ENCODE data around the gene INPP4B.

INPP4B gene

GRCh38 chr4:142168181-142168580 lies 677.9 kb downstream of the INPP4B start:
- no peak overlapping the region for H3K4me3 Mint-ChIP-seq
- H3K27me3 Mint-ChIP-seq (ENCODE audit: low read depth), result no peaks in the 10 kb centered on the region
- TF ChIP-seq, protein P1, sequence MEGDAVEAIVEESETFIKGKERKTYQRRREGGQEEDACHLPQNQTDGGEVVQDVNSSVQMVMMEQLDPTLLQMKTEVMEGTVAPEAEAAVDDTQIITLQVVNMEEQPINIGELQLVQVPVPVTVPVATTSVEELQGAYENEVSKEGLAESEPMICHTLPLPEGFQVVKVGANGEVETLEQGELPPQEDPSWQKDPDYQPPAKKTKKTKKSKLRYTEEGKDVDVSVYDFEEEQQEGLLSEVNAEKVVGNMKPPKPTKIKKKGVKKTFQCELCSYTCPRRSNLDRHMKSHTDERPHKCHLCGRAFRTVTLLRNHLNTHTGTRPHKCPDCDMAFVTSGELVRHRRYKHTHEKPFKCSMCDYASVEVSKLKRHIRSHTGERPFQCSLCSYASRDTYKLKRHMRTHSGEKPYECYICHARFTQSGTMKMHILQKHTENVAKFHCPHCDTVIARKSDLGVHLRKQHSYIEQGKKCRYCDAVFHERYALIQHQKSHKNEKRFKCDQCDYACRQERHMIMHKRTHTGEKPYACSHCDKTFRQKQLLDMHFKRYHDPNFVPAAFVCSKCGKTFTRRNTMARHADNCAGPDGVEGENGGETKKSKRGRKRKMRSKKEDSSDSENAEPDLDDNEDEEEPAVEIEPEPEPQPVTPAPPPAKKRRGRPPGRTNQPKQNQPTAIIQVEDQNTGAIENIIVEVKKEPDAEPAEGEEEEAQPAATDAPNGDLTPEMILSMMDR (IDR thresholded peaks at IDR 0.05; ENCODE audit: unreplicated experiment in 3 of 3), result no peak
- H3K27ac Mint-ChIP-seq, result peak overlapping the region in 1 of 3 experiments; percentile 66
- H3K36me3 Mint-ChIP-seq (ENCODE audit: low read depth), result peaks cover 9% of the 10 kb centered on the region
- H3K9me3 Mint-ChIP-seq, result no peaks in the 10 kb centered on the region
- no peaks in the 10 kb centered on the region for H3K4me1 Mint-ChIP-seq

DNA sequence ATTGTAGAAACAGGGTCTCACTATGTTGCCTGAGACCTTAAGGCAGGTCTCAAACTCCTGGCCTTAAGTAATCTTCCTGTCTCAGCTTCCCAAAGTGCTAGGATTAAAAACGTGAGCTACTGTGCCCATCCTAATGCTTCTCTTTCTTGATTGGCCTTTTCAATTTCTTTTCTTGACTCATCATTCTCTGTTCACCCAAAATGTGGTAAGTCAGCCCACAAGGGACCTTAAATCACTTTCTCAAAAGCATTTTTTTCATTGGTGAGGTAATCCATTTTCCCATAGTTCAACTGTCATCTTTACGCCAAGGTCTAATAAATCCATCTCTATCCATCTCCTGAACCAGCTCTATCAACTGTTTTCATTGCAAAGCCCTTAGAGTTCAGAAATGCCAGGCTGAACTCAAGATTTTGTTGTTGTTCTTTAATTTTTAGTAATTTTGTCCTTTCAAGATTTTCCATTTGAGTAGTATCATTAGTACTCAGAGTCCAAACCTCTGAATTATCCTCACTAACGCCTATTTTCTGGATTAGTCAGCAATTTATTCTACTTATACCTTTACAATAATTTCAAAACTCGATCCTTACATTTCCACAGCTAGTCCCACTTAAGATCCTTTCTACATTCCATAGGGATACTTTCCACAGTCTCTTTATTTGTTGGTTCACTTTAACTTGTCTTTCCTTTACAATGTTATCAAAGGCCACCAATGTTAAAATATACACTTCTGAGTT lies 681.2 kb downstream of the INPP4B start:
- no peak overlapping the region for H3K4me3 Mint-ChIP-seq
- peaks cover 6% of the 10 kb centered on the region for H3K36me3 Mint-ChIP-seq (ENCODE audit: low read depth)
- H3K9me3 Mint-ChIP-seq, result no peaks in the 10 kb centered on the region
- TF ChIP-seq, protein P1 (IDR thresholded peaks at IDR 0.05; ENCODE audit: unreplicated experiment in 3 of 3), result no peak
- H3K4me1 Mint-ChIP-seq, result no peaks in the 10 kb centered on the region
- peaks cover 3% of the 10 kb centered on the region for H3K27me3 Mint-ChIP-seq (ENCODE audit: low read depth)
- H3K27ac Mint-ChIP-seq, result no peak overlapping the region

DNA sequence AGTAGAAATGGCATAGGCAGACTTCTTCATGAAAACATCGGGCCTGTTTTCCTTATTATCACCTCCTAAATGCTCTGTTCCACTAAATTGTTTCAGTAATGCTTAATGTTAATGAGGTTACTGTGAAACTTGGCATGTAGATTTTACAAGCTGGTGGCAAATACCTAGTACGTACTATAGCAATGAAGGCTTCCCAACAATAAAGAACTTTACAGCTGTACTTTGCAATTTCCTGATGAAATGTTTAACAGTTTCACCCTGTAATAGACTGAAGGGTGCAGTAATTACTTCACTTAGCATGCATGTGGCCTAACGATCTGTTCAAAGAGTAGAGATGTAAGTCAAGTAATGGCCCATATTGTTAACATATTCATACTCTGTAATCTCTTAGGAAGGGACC lies 685.0 kb downstream of the INPP4B start:
- TF ChIP-seq, protein P1 (IDR thresholded peaks at IDR 0.05; ENCODE audit: unreplicated experiment in 3 of 3), result no peak
- Mint-ChIP-seq H3K27me3 (ENCODE audit: low read depth) (peaks cover 3% of the 10 kb centered on the region), H3K4me1 (peaks cover 15% of the 10 kb centered on the region), H3K27ac (no peak overlapping the region), H3K4me3 (no peak overlapping the region), H3K9me3 (no peaks in the 10 kb centered on the region), H3K36me3 (ENCODE audit: low read depth) (peaks cover 7% of the 10 kb centered on the region)

- Mint-ChIP-seq H3K4me1 (peaks cover 19% of the 10 kb centered on the region), H3K27me3 (ENCODE audit: low read depth) (peaks cover 3% of the 10 kb centered on the region), H3K4me3 (no peak overlapping the region), H3K36me3 (ENCODE audit: low read depth) (peaks cover 7% of the 10 kb centered on the region), H3K27ac (peak overlapping the region in 1 of 3 experiments; percentile 39), H3K9me3 (no peaks in the 10 kb centered on the region)
- TF ChIP-seq, protein P1 (IDR thresholded peaks at IDR 0.05; ENCODE audit: unreplicated experiment in 3 of 3), result no peak
Measured at GRCh38 chr4:142160509-142160908, 685.6 kb downstream of the INPP4B start.

DNA sequence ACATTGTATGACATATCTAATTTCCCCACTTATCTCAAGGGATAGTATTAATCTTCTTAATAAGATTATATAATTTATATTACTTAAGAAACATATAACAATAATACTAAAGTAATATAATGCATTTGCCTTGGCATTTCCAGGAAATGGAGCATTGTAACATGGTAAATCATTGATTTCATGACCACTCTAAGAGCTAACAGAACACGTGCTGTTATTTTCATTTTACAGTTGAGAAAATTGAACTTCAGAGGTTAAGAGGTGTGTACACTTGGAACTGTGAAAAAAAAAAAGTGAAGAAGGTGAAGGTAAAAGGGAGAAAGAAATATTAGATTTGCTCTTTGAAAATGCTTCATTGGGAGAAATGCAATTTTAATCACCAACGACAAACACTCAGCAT lies 687.1 kb downstream of the INPP4B start:
- Mint-ChIP-seq H3K9me3 (no peaks in the 10 kb centered on the region), H3K4me3 (no peak overlapping the region), H3K4me1 (peaks cover 29% of the 10 kb centered on the region), H3K27ac (peak overlapping the region in 1 of 3 experiments; percentile 64), H3K36me3 (ENCODE audit: low read depth) (peaks cover 7% of the 10 kb centered on the region), H3K27me3 (ENCODE audit: low read depth) (peaks cover 3% of the 10 kb centered on the region)
- TF ChIP-seq, protein P1 (IDR thresholded peaks at IDR 0.05; ENCODE audit: unreplicated experiment in 3 of 3), result no peak

GRCh38 chr4:142156256-142156655 lies 689.8 kb downstream of the INPP4B start:
- Mint-ChIP-seq H3K4me3 (no peak overlapping the region), H3K27ac (peak overlapping the region; percentile 35 to 39 (median 37)), H3K36me3 (ENCODE audit: low read depth) (peaks cover 7% of the 10 kb centered on the region), H3K27me3 (ENCODE audit: low read depth) (peaks cover 3% of the 10 kb centered on the region), H3K9me3 (no peaks in the 10 kb centered on the region), H3K4me1 (peaks cover 29% of the 10 kb centered on the region)
- TF ChIP-seq, protein P1 (IDR thresholded peaks at IDR 0.05; ENCODE audit: unreplicated experiment in 3 of 3), result no peak

All from nephron (organoid).